GM08714 (cell line): ENCODE results near the gene KLRC2.

Experiments used
- H3K4me3 ChIP-seq: fragments of 200-500 bp; sonication (Bioruptor generic); 2 replicates; pipeline ENCODE4 v1.5.1; 2014; ENCODE audit warnings: mild to moderate bottlenecking, low read length, inconsistent platforms
- ZNF274 ChIP-seq: IDR thresholded peaks from 2 replicates; pipeline ENCODE4 v1.6.1; 2012; ENCODE audit warnings: mild to moderate bottlenecking, low read depth, low read length

KLRC2 gene

DNA sequence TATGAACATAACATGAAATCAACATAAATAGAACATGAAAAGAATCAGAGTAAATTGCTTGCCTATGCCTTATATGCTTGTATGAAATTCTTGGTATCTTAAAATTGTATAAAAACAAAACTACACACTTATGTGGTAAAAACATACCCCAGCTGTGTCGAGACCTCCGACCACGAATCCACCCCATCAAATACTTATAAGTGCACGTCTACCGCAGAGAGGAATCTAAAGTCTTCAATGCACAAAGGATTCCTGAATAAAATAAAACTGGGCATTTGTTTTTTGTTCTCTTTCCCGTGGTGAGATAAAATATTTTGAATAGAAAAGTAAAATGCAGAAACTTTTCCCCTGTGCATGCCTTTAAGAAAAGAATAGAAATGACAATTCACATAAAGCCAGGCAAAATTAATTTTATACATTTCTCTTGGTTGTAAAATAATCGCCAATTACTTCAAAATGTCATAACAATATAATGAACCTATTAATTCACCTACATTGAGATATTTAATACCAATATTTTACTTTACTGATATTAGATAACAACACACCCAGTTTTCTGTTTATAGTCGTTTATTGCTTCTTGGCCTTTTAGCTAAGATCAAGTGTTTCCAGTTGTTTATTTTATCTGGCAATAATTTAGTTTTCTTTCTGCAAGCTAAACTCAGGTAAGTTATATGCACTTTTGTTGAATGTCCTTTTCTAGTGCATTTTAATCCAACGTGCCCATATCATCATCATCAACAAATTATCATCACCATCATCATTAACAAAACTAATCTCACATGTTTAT, 47.0 kb downstream of the KLRC2 start:
- no peak overlapping the region for H3K4me3 ChIP-seq
- TF ChIP-seq ZNF274, result no peak

DNA sequence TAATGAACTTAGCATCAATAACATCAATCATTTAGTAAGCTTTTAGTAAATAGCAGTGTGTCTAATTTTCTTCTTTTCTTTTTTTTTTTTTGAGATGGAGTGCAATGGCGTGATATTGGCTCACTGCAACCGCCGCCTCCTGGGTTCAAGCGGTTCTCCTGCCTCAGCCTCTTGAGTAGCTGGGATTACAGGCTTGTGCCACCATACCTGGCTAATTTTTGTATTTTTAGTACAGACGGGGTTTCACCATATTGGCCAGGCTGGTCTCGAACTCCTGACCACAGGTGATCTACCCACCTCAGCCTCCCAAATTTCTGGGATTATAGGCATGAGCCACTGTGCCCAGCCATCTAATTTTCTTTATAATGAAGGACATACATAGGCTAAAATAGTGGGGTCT, 48.3 kb downstream of the KLRC2 start:
- peak overlapping the region; percentile 6; the same call in 1 of the 2 replicates for H3K4me3 ChIP-seq

DNA sequence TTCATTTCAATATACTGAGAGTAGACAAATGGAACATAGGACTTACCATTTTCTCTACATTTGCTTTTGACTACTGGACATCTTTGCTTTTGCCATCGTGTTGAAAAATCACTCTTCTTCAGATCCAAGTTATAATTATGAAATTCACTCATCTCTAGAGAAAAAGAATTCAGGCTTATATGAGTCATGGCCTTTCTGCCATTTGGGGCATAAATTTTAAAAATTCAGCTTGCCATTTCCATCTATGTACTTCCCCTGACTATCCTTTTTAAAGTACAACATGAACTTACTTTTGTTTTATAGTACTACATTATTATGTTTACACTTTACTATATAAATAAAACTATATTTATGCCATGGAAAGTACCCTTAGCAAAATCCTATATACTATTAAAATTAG, 49.0 kb downstream of the KLRC2 start:
- H3K4me3 ChIP-seq, result no peak overlapping the region
- no peak for TF ChIP-seq ZNF274

DNA sequence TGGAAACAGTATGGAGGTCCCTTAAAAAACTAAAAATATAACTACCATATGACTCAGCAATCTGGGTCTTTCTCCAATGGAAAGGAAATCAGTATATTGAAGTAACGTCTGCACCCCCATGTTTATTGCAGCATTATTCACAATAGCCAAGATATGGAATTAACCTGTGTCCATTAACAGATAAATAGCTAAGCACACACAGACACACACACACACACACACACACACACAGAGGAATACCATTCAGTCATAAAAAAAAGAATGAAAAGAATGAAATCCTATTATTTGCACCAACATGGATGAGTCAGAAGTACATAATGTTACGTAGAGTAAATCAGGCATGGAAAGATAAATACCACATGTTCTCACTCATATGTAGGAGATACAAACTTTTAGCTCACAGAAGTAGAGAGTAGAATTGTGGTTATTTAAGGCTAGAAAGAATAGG, 50.6 kb downstream of the KLRC2 start:
- no peak overlapping the region for H3K4me3 ChIP-seq
- no peak for TF ChIP-seq ZNF274

DNA sequence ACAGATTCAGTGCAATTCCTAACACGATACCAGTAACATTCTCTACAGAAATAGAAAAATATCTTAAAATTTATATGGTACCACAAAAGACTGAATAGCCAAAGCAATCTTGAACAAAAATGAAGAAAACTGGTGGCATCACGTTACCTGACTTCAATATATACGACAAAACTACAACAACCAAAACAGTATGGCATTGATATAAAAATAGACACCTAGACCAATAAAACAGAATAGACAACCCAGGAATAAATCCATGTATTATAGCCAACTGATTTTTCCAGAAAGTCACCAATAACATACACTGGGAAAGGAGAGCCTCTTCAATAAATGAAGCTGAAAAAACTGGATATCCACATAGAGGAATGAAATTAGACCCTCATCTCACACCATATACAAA, 51.6 kb downstream of the KLRC2 start:
- H3K4me3 ChIP-seq, result no peak overlapping the region
- TF ChIP-seq ZNF274, result no peak

DNA sequence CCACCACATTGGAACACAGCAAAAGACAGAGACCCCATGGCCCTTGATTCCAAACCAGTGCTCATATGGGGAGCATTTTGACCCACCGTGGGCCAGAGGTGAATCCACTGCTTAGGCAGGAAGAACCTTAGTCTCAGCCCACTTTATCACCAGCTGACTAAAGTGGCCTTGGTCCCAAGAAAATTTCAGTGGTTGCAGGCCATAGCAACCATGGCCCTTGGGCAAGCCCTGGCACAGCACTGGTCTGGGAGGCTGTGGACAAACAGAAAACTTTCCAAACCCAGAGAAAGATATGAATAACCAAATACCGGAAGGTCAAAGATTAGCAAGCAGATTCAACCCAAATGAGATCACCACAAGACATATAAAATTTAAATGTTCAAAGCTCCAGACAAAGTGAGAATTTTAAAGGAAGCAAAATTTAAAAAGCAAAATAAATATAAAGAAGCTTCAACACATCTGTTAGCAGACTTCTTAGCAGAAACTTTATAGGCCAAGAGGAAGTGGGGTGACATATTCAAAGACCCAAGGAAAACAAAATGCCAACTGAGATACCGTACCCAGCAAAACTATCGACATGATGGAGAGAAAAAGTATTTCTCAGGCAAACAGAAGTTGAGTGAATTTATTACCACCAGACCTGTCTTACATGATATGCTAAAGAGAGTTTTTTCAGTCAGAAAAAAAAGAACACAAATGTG, 53.7 kb downstream of the KLRC2 start:
- H3K4me3 ChIP-seq, result no peak overlapping the region
- no peak for TF ChIP-seq ZNF274
